Neuronal stem cell (in vitro differentiated cells): ENCODE results near the gene SLC2A2.

ENCODE experiments used
- DNase-seq: peaks from one replicate; pipeline ENCODE4 v3.0.0-alpha.2; 2013; ENCODE audit warnings: low spot score
- H2AFZ ChIP-seq: one replicate; pipeline ENCODE4 v1.6.1; 2013; ENCODE audit warnings: mild to moderate bottlenecking, low read length, inconsistent platforms
- H2AK5ac ChIP-seq: 2 replicates; pipeline ENCODE4 v1.6.1; 2013; ENCODE audit warnings: low read depth, mild to moderate bottlenecking, inconsistent platforms, low read length, moderate library complexity, mixed read lengths
- H2BK120ac ChIP-seq: 2 replicates; pipeline ENCODE4 v1.6.1; 2013; ENCODE audit warnings: low read depth, mild to moderate bottlenecking, inconsistent platforms, low read length, moderate library complexity, mixed read lengths
- H2BK12ac ChIP-seq: one replicate; pipeline ENCODE4 v1.6.1; 2013; ENCODE audit warnings: low read length, inconsistent platforms
- H2BK15ac ChIP-seq: 2 replicates; pipeline ENCODE4 v1.6.1; 2013; ENCODE audit warnings: mild to moderate bottlenecking, low read length, inconsistent platforms, mixed read lengths
- H2BK5ac ChIP-seq: one replicate; pipeline ENCODE4 v1.6.1; 2013; ENCODE audit warnings: inconsistent platforms, mild to moderate bottlenecking, low read length, moderate library complexity
- H3K14ac ChIP-seq: one replicate; pipeline ENCODE4 v1.6.1; 2013; ENCODE audit warnings: low read length, inconsistent platforms
- H3K18ac ChIP-seq: 2 replicates; pipeline ENCODE4 v1.6.1; 2013; ENCODE audit warnings: low read length, inconsistent platforms
- H3K23ac ChIP-seq: 2 replicates; pipeline ENCODE4 v1.6.1; 2013; ENCODE audit warnings: low read depth, mild to moderate bottlenecking, mixed read lengths, low read length, inconsistent platforms; ENCODE audit not compliant: poor library complexity
- H3K27ac ChIP-seq: replicated peaks from 3 replicates; pipeline ENCODE4 v1.5.1; 2013; ENCODE audit warnings: low read length, inconsistent platforms
- H3K27me3 ChIP-seq, 3 experiments: 2 replicates each; pipeline ENCODE4 v1.6.1; 2013; ENCODE audit warnings: low read length in 3 of 3, mild to moderate bottlenecking in 2 of 3, inconsistent platforms in 1 of 3, low read depth in 1 of 3, mixed read lengths in 1 of 3, moderate library complexity in 1 of 3; ENCODE audit not compliant: control insufficient read depth in 3 of 3, insufficient read depth in 3 of 3
- H3K36me3 ChIP-seq, 2 donors: replicated peaks in 1 of 2; 2 replicates each; pipeline ENCODE4 v1.6.1; 2013; ENCODE audit warnings: low read length in 2 of 2; ENCODE audit not compliant: control insufficient read depth in 2 of 2, insufficient read depth in 2 of 2
- H3K4ac ChIP-seq: 2 replicates; pipeline ENCODE4 v1.6.1; 2013; ENCODE audit warnings: inconsistent platforms, mild to moderate bottlenecking, low read length, moderate library complexity
- H3K4me1 ChIP-seq, 2 donors: 1 replicate in 1 of 2; 2 replicates in 1 of 2; pipeline ENCODE4 v1.6.1; 2013; ENCODE audit warnings: low read length in 2 of 2, low read depth in 1 of 2; ENCODE audit not compliant: control insufficient read depth in 2 of 2, insufficient read depth in 1 of 2
- H3K4me2 ChIP-seq: one replicate; pipeline ENCODE4 v1.6.1; 2013; ENCODE audit warnings: mild to moderate bottlenecking, low read length, inconsistent platforms; ENCODE audit not compliant: insufficient read depth, poor library complexity, severe bottlenecking
- H3K4me3 ChIP-seq, 2 donors: 2 replicates each; pipeline ENCODE4 v1.5.1; 2013; ENCODE audit warnings: low read length in 2 of 2, mild to moderate bottlenecking in 2 of 2, inconsistent platforms in 1 of 2, moderate library complexity in 1 of 2
- H3K79me1 ChIP-seq: one replicate; pipeline ENCODE4 v1.6.1; 2013; ENCODE audit warnings: low read depth, mild to moderate bottlenecking, inconsistent platforms, low read length, moderate library complexity
- H3K9ac ChIP-seq: one replicate; pipeline ENCODE4 v1.6.1; 2013; ENCODE audit warnings: mild to moderate bottlenecking, low read depth, low read length, inconsistent platforms; ENCODE audit not compliant: poor library complexity
- H3K9me3 ChIP-seq, 2 donors: replicated peaks in 1 of 2; 2 replicates each; pipeline versions ENCODE3 to v1.6.1; 2013; ENCODE audit warnings: low read length in 2 of 2, mild to moderate bottlenecking in 2 of 2, inconsistent platforms in 1 of 2, low read depth in 1 of 2, mixed read lengths in 1 of 2, moderate library complexity in 1 of 2; ENCODE audit not compliant: control insufficient read depth in 2 of 2, insufficient read depth in 1 of 2
- H4K8ac ChIP-seq: one replicate; pipeline ENCODE4 v1.6.1; 2013; ENCODE audit warnings: low read depth, mild to moderate bottlenecking, inconsistent platforms, low read length, moderate library complexity
- H4K91ac ChIP-seq: one replicate; pipeline ENCODE4 v1.6.1; 2013; ENCODE audit warnings: low read length, low read depth, mild to moderate bottlenecking, inconsistent platforms; ENCODE audit not compliant: poor library complexity
- WGBS, 2 donors: extraction: QIAGEN DNeasy Blood & Tissue Kit; methylation state at CpG; one replicate each; pipeline ENCODE4 v1.1.7; 2013; ENCODE audit warnings: missing lambda C conversion rate in 2 of 2, mixed read lengths in 1 of 2; ENCODE audit not compliant: insufficient read length in 2 of 2, insufficient replicate concordance in 1 of 2; ENCODE audit errors: extremely low coverage in 2 of 2; 5-methylcytosine and 5-hydroxymethylcytosine counted together

SLC2A2 gene

DNA sequence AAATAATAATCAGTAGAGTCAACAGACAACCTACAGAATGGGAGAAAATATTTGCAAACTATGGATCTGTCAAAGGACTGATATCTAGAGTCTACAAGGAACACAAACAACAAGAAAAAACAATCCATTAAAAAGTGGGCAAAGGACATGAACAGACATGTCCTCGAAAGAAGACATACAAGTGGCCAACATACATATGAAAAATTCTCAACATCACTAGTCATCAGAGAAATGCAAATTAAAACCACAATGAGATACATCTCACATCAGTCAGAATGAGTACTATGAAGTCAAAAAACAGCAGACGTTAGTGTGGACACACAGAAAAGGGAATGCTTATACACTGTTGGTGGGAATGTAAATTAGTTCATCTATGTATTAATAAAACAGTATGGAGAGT lies 33.7 kb downstream of the SLC2A2 start:
- H4K8ac ChIP-seq = no peak overlapping the region
- no peak overlapping the region for H3K4me3 ChIP-seq
- no peak overlapping the region for H3K9ac ChIP-seq
- no peak overlapping the region for H2AFZ ChIP-seq
- no peaks in the 10 kb centered on the region for H3K9me3 ChIP-seq
- no peak overlapping the region for H3K27ac ChIP-seq
- no peaks in the 10 kb centered on the region for H3K27me3 ChIP-seq
- no peak overlapping the region for H2BK15ac ChIP-seq
- no CpG with 5 or more reads among the region's 2 CpGs for WGBS, 2 donors
- no peak overlapping the region for H2BK5ac ChIP-seq
- no peak for DNase-seq
- no peak overlapping the region for H3K4me2 ChIP-seq
- no peak overlapping the region for H3K4ac ChIP-seq
- no peak overlapping the region for H3K18ac ChIP-seq
- peaks cover 0 to under 1% of the 10 kb centered on the region in 2 donors for H3K4me1 ChIP-seq
- H3K79me1 ChIP-seq = no peaks in the 10 kb centered on the region
- no peak overlapping the region for H2AK5ac ChIP-seq
- no peak overlapping the region for H4K91ac ChIP-seq
- H3K14ac ChIP-seq = no peak overlapping the region
- H2BK120ac ChIP-seq = no peak overlapping the region
- H3K36me3 ChIP-seq = no peaks in the 10 kb centered on the region
- no peak overlapping the region for H3K23ac ChIP-seq
- H2BK12ac ChIP-seq = no peak overlapping the region

DNA sequence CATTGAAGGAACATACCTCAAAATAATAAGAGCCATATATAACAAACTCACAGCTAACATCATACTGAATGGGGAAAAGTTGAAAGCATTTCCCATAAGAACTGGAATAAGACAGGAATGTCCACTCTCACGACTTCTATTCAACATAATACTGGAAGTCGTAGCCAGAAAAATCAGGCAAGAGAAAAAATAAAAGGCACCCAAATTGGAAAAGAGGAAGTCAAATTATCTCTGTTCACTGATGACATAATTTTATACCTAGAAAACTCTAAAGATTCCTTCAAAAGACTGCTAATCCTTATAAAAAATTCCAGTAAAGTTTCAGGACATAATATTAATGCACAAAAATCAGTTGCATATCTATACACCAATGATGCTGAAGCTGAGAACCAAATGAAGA lies 34.9 kb downstream of the SLC2A2 start:
- H2BK120ac ChIP-seq = no peak overlapping the region

DNA sequence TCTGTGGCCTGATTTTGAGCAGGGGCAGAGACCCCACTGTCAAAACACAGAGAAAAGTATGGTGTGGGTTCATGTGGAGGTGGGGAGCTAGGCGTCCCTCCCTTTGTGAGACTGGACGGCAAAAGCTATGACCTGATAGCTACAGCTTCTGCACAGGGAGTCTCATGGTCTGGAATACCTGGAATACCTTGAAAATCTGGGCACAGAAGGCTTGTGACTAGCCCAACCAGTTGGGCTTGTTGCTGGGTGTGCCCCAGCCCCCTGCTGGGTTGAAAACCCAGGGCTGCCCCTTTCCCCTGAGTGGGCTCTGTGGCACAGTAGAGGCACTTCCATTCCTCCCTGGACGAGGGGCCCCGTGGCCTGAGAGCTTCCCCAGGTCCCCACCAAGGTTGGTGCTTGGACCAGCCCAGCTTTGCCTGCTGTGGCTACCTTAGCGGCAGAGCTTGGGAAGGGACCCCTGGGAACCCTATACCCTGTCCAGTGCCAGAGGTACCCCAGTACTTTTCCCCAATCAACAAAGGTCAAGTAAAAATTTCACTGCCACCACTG lies 37.3 kb downstream of the SLC2A2 start:
- no peak overlapping the region for H2BK15ac ChIP-seq
- no peaks in the 10 kb centered on the region for H3K9me3 ChIP-seq
- WGBS, 2 donors = no CpG with 5 or more reads among the region's 5 CpGs
- H3K18ac ChIP-seq = no peak overlapping the region
- H3K4me3 ChIP-seq = no peak overlapping the region
- H2AK5ac ChIP-seq = no peak overlapping the region
- H3K23ac ChIP-seq = no peak overlapping the region
- no peak overlapping the region for H2BK5ac ChIP-seq
- H3K14ac ChIP-seq = no peak overlapping the region
- H4K8ac ChIP-seq = no peak overlapping the region
- no peak for DNase-seq
- H2BK12ac ChIP-seq = no peak overlapping the region
- H3K79me1 ChIP-seq = no peaks in the 10 kb centered on the region
- no peaks in the 10 kb centered on the region for H3K4me1 ChIP-seq
- H3K27me3 ChIP-seq = no peaks in the 10 kb centered on the region
- H2BK120ac ChIP-seq = no peak overlapping the region
- H3K27ac ChIP-seq = no peak overlapping the region
- H2AFZ ChIP-seq = no peak overlapping the region
- H3K36me3 ChIP-seq = no peaks in the 10 kb centered on the region
- no peak overlapping the region for H3K4me2 ChIP-seq
- H3K9ac ChIP-seq = no peak overlapping the region
- H4K91ac ChIP-seq = no peak overlapping the region
- H3K4ac ChIP-seq = no peak overlapping the region

More for the DNA sequence above, 34.9 kb downstream of the SLC2A2 start:
- Histone ChIP-seq H3K27me3 (no peaks in the 10 kb centered on the region), H3K4me2 (no peak overlapping the region), H2AK5ac (no peak overlapping the region), H2BK5ac (no peak overlapping the region), H4K8ac (no peak overlapping the region), H3K23ac (no peak overlapping the region), H3K4ac (no peak overlapping the region), H2BK15ac (no peak overlapping the region), H3K36me3 (no peaks in the 10 kb centered on the region), H3K9ac (no peak overlapping the region), H3K4me1 (no peaks in the 10 kb centered on the region), H2AFZ (no peak overlapping the region), H3K79me1 (no peaks in the 10 kb centered on the region), H3K27ac (no peak overlapping the region), H3K4me3 (no peak overlapping the region), H3K18ac (no peak overlapping the region), H2BK12ac (no peak overlapping the region), H4K91ac (no peak overlapping the region), H3K9me3 (no peaks in the 10 kb centered on the region), H3K14ac (no peak overlapping the region)
- no peak for DNase-seq
- no CpG with 5 or more reads among the region's 2 CpGs for WGBS, 2 donors

DNA sequence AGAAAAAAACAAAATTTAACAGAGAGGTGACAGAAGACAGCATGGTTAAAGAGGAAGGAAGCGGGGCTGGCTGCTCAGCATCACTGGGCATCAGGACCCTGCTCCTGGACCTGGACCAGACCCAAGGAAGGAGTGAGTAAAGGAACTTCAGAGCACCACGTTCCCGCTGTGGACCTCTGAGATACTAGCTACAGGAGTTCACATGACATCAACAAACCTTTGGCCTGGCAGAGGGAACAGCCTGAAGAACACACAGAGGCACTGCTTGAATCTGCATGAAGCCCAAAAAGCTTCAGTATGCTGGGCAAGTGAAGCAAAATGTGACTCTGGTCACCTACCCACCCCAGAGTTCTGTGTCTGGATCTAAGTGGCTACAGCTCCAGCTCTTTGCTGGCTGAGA lies 38.1 kb downstream of the SLC2A2 start:
- Histone ChIP-seq H2AFZ (peak overlapping the region; percentile 26), H3K4ac (no peak overlapping the region), H4K91ac (no peak overlapping the region), H3K79me1 (no peaks in the 10 kb centered on the region), H3K14ac (peak overlapping the region; percentile 85), H3K36me3 (no peaks in the 10 kb centered on the region), H3K23ac (no peak overlapping the region), H3K9ac (no peak overlapping the region), H2BK120ac (no peak overlapping the region), H3K4me2 (no peak overlapping the region), H2BK5ac (no peak overlapping the region), H2BK12ac (no peak overlapping the region), H3K4me3 (no peak overlapping the region), H2AK5ac (no peak overlapping the region), H2BK15ac (no peak overlapping the region), H3K9me3 (no peaks in the 10 kb centered on the region), H4K8ac (no peak overlapping the region), H3K27me3 (no peaks in the 10 kb centered on the region), H3K4me1 (no peaks in the 10 kb centered on the region), H3K27ac (no peak overlapping the region), H3K18ac (no peak overlapping the region)
- no CpG with 5 or more reads among the region's 3 CpGs for WGBS, 2 donors
- no peak for DNase-seq
